NB4 (cell line): ENCODE data around the gene APAF1.

Source experiments
- POLR2A ChIP-seq: IDR thresholded peaks from 2 replicates; pipeline ENCODE4 v1.6.1; 2011; ENCODE audit warnings: mild to moderate bottlenecking; ENCODE audit not compliant: insufficient read length; ENCODE audit errors: extremely low read depth
- TF ChIP-seq, protein P1 (sequence below): IDR thresholded peaks from one replicate; pipeline ENCODE4 v1.5.1; 2012; ENCODE audit warnings: low read depth, low read length

DNA sequence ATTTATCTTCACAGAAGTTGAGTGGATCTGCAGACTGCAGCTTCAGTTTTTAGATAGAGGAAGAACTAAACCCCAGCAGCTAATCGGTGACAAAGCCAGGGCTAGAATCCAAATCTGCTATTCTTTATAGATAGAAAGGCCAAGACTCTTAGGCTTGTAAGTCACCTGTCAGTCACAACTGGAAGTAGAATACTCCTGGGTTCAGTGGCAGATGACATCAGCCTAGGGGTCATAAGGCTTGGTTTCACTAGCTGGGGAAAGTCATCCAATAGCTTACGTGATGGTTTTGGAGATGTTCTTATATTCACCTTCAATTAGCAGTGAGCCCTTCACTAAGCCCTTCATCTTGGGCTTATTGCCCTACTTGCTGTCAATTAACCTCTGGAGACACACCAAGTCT is 93.4 kb downstream of the APAF1 start:
- TF ChIP-seq, protein P1, sequence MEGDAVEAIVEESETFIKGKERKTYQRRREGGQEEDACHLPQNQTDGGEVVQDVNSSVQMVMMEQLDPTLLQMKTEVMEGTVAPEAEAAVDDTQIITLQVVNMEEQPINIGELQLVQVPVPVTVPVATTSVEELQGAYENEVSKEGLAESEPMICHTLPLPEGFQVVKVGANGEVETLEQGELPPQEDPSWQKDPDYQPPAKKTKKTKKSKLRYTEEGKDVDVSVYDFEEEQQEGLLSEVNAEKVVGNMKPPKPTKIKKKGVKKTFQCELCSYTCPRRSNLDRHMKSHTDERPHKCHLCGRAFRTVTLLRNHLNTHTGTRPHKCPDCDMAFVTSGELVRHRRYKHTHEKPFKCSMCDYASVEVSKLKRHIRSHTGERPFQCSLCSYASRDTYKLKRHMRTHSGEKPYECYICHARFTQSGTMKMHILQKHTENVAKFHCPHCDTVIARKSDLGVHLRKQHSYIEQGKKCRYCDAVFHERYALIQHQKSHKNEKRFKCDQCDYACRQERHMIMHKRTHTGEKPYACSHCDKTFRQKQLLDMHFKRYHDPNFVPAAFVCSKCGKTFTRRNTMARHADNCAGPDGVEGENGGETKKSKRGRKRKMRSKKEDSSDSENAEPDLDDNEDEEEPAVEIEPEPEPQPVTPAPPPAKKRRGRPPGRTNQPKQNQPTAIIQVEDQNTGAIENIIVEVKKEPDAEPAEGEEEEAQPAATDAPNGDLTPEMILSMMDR: no peak
- no peak for TF ChIP-seq POLR2A
